Stimulated activated CD4-positive, alpha-beta T cell treated with anti-CD3 and anti-CD28 coated beads, TNF-alpha, amount 100 ng/mL, for 48 hours (primary cell): Measurements from ENCODE around the gene DCLK1.
"Not testable (repeated sequence)": the region's sequence is repeated elsewhere in the genome, so short reads cannot be mapped to it uniquely, and the experiment has no call there.

ENCODE experiments used
- DNase-seq, 3 donors: peaks; one replicate each; pipeline ENCODE4 v3.0.0-alpha.2; 2020; ENCODE audit warnings: low read depth in 3 of 3

The DCLK1 gene

GRCh38 chr13:36086117-36086516 is 45.1 kb downstream of the DCLK1 start:
- DNase-seq: no peak

- no peak for DNase-seq
Observed at GRCh38 chr13:36084131-36084530, 47.1 kb downstream of the DCLK1 start.

GRCh38 chr13:36082806-36083205 is 48.4 kb downstream of the DCLK1 start:
- no peak for DNase-seq

GRCh38 chr13:36082396-36082795 is 48.8 kb downstream of the DCLK1 start:
- DNase-seq: no peak

- no peak for DNase-seq
Observed at GRCh38 chr13:36076211-36076610, 55.0 kb downstream of the DCLK1 start.

GRCh38 chr13:36074659-36075058 is 56.5 kb downstream of the DCLK1 start:
- DNase-seq: no peak

- no peak for DNase-seq
Observed at GRCh38 chr13:36072152-36072935, 58.8 kb downstream of the DCLK1 start.

- DNase-seq: not testable (repeated sequence)
Observed at GRCh38 chr13:36070504-36071192, 60.5 kb downstream of the DCLK1 start.

GRCh38 chr13:36069881-36070366 is 61.3 kb downstream of the DCLK1 start:
- no peak for DNase-seq

GRCh38 chr13:36068991-36069390 is 62.2 kb downstream of the DCLK1 start:
- no peak for DNase-seq

GRCh38 chr13:36068566-36068965 is 62.6 kb downstream of the DCLK1 start:
- no peak for DNase-seq

- DNase-seq: no peak
Observed at GRCh38 chr13:36067746-36068381, 63.3 kb downstream of the DCLK1 start.

- DNase-seq: no peak
Observed at GRCh38 chr13:36062249-36062648, 68.9 kb downstream of the DCLK1 start.

- DNase-seq: no peak
Observed at GRCh38 chr13:36061621-36062020, 69.6 kb downstream of the DCLK1 start.

GRCh38 chr13:36061054-36061453 is 70.1 kb downstream of the DCLK1 start:
- no peak for DNase-seq

GRCh38 chr13:36059321-36059720 is 71.9 kb downstream of the DCLK1 start:
- no peak for DNase-seq

GRCh38 chr13:36058116-36058515 is 73.1 kb downstream of the DCLK1 start:
- no peak for DNase-seq

GRCh38 chr13:36057547-36057946 is 73.6 kb downstream of the DCLK1 start:
- DNase-seq: no peak

GRCh38 chr13:36057041-36057440 is 74.1 kb downstream of the DCLK1 start:
- no peak for DNase-seq

- no peak for DNase-seq
Observed at GRCh38 chr13:36055366-36055765, 75.8 kb downstream of the DCLK1 start.

- DNase-seq: no peak
Observed at GRCh38 chr13:36054041-36054440, 77.1 kb downstream of the DCLK1 start.

- no peak for DNase-seq
Observed at GRCh38 chr13:36051082-36051481, 80.1 kb downstream of the DCLK1 start.

GRCh38 chr13:36046672-36047071 is 84.5 kb downstream of the DCLK1 start:
- no peak for DNase-seq
